HG03342 (cell line): ENCODE measurements around the gene RNF157.

Experiments used
- ATAC-seq: cut with Tn5 transposase; IDR thresholded peaks from one replicate; pipeline ENCODE4 v1.9.1; 2021; ENCODE audit warnings: mild to moderate bottlenecking, moderate library complexity; ENCODE audit not compliant: unreplicated experiment

The RNF157 gene

DNA sequence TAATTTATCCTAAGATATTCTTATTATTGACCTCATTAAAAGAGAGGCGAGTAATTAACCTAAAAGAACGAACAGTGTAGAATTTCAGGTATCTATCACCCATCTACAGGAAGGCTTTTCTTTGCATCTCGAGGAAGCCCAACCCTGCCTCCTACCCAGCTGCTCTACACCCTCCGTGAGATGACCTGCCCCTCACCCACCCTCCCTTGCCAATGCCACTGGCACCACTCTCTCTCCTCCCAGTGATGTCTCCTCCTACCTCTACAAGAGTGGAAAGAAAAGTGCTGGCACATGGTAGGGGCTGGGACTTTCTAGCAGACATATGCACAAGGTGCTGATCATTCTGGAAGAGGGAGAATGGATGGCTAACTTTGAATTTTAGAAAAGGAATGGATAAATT lies 76.4 kb downstream of the RNF157 start:
- ATAC-seq, result no peak

DNA sequence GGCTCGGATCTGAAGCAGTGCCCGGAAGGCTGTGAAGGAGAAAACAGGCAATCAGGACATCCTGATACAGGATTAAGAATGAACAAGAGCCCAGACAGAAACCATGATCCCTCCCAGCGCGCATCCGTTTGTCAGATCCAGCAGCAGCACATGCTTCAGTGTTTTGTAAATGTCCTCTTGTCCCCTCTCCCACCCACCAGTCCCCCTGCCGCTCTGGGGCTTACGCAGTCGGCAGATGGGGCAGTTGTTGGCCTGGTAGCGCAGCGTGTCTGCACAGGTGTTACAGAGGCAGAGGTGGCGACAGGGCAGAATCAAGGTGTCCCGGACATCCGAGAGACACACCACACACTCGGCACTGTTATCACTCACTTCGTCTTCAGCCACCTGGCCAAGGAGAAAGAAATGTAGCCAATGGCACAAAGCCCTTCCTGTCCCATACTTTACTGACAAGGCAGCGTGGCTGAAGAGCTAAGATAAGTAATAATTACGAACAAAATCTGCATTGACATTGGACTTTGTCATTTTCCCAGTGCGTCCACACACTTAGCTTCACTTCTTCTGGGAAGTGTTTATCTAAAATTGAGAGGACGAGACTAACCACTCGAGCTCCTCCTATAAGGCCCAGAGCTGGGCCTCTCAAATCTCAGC lies 78.5 kb downstream of the RNF157 start:
- no peak for ATAC-seq

GRCh38 chr17:76160896-76161528 lies 79.3 kb downstream of the RNF157 start:
- no peak for ATAC-seq

DNA sequence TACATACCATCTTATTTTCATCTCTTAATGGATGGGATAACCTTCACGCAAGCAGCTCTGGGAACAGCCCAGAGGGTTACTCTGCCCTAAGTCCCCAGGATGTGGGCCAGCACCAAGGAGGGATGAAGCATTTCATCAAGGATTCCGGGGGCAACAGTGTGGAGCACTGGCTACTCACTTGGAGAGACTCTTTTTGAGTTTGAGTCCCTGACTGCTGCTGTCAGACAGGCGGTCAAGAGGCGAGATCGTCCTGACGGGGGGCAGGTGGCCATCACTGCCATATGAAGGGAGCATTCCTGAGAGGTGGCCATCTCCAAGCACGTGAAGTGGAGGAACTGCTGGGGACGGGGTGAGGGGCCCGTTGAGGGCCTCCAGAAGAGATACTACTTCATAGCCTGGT lies 81.1 kb downstream of the RNF157 start:
- no peak for ATAC-seq

- no peak for ATAC-seq
Measured at GRCh38 chr17:76157759-76158158, 82.5 kb downstream of the RNF157 start.

- no peak for ATAC-seq
Measured at GRCh38 chr17:76156662-76156991, 83.7 kb downstream of the RNF157 start.

DNA sequence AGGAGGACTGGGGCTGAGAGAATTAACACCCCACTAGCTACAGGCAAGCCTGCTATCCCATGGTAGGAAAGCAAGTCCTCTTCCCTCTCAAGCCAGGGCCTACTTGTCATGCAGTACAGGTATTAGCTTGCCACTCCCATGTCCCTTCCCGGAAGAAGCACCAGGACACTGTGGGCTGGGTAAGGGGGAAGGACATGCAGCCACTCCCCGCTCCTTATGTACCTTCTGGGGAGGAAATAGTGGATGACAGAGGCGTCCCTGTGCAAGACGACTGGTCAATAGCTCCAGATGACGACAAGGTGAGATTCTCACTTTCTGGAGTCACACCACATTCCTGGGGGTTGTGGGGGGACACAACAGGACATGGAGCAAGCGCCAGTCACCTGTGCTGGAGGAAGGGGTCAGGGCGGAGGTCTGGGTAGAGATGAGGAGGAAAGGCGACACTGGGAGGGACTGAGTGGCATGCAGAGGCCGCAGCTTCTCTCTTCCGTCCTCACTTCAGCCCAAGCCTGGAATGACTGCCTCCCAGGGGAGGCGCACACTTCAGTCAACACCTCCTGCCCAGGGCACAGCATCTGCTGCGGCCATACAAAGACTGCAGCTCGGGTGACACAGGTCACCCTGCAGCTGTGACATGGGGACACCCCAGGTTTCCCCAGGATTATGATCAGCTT lies 84.2 kb downstream of the RNF157 start:
- ATAC-seq, result no peak

- no peak for ATAC-seq
Measured at GRCh38 chr17:76154936-76155845, 85.1 kb downstream of the RNF157 start.

- ATAC-seq, result no peak
Measured at GRCh38 chr17:76154292-76154691, 86.0 kb downstream of the RNF157 start.

GRCh38 chr17:76153640-76154039 lies 86.7 kb downstream of the RNF157 start:
- no peak for ATAC-seq

- ATAC-seq, result no peak
Measured at GRCh38 chr17:76153202-76153601, 87.1 kb downstream of the RNF157 start.

- ATAC-seq, result no peak
Measured at GRCh38 chr17:76152591-76152990, 87.7 kb downstream of the RNF157 start.

DNA sequence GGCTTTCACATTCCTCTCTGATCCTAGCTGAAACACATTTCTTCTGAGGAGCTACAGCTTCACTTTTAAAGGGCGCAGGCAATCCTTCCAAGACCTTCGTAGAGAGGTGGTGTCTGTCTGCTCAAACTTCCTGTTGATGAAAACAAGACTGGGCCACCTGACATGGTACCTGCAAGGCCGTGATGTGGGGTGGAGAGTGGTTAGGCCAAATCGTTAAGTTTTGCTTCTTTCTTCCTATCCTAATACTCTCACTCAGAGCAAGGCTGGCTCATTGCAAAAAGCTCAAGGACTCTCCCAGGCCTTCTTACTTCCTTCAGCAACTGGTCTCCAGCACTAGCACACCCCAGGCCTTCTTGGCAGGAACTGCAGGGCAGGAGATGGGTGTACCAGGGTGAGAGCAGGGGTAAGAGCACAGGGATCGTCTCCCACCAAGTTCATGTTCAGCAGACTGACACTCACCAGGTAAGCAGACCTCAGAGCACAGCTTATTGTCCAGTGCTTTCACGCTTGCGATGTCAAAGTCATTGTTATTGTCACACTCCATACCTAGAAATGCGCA lies 88.3 kb downstream of the RNF157 start:
- ATAC-seq, result no peak

GRCh38 chr17:76150712-76151622 lies 89.3 kb downstream of the RNF157 start:
- ATAC-seq, result no peak

DNA sequence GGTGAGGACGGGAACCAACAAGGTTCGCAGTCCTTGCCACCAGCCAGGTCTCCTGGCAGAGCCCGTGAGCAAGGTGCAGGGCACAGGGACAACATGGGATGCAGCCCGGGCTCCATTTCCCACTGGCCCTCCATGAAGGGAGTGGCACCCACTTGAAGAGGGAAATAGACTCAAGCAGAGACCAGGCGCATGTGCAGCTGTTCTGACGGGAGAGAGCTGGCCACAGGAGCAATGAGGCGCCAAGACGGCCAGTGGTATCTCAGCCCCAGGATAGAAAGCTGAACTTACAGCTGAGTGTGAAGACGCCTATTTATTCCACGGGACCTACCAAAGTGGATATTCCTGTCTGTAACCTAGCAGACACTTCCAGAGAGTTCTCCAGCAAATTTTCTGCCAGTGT lies 91.1 kb downstream of the RNF157 start:
- ATAC-seq, result no peak

- ATAC-seq, result no peak
Measured at GRCh38 chr17:76148015-76148326, 92.3 kb downstream of the RNF157 start.

DNA sequence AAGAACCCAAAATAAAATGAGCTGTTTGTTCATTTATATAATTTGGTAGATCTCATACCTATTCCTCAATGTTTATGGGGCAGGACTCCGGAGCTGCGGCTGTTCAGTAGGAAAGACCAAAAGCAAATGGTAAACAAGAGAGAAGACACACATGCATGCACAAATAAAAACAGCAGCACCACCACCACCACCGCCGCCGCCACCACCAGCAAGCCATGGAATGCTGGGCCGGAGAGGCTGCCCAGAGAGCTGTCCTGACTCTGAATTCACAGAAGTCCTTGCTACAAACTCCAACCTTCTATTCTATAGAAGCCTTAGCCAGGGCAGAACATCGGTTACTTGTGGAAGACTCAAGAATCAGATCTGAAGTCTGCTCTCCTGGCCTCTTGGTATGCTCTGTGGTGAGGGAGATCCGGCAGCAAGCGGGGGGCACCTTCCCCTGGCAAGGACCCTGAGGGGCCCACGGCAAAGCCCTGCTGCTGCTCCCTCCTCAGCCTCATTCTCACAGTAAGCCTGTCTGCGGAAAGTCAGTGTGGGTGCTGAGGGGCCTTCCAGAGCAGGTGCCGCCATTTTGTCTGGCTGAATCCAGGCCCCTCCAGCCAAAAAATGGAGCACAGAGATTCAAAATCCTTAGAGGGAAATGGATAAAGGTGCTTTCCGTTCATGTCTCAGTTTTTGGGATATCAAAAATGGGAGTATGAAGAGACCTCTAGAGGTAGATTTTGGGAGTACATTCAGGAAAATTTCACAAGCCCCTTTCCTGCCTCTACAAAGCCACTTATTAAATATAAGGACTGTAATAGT lies 92.9 kb downstream of the RNF157 start:
- no peak for ATAC-seq

DNA sequence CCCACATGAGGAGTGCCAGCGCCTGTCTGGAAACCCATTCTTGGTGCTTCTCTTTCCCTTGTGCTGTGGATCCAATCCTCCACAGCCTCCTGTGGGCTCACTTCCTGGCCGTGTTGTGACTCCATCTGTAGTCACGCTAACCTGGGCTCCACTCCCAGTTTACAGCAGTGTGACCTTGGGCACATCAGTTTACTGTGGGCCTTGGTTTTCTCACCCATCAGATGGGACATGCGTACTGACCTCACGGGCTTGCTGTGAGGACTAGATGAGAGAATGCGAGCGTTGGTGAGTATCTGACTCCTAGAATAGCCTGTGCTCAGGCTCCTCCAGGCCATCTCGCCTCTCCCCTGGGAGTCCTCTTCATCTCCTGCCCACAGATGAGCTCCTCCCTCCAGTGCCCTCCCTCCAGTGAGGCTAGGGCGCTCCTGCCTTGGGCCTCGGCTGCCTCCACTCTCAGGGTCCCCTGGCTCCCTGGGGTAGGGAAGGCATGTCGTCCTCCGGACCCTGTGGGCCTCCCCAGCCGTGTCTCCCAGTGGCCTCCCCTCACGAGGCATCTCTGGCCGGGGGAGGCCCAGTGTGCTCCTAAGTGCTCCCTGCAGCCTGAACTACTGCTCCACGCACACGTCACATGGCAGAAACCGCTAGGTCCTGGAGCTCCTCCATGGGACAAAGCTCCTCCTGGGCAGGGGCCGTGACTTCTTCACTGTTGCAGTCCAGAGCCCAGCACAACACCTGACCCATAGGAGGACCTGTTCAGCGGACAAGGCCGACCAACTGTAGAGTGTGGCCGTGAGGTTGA lies 94.0 kb downstream of the RNF157 start:
- no peak for ATAC-seq
